ENCODE results near the gene LFNG.

- TF ChIP-seq ZNF839 (CRISPR knock-in tag; IDR thresholded peaks at IDR 0.05; ENCODE audit: borderline replicate concordance): no peak; the same call in 1 of the 2 replicates
- TF ChIP-seq ZNF407 (CRISPR knock-in tag; IDR thresholded peaks at IDR 0.05; ENCODE audit: not compliant biosample characterization): peak; percentile 73
- peak; percentile 19; the same call in 1 of the 2 replicates for TF ChIP-seq ATF7-NPFF (CRISPR knock-in tag; IDR thresholded peaks at IDR 0.05; ENCODE audit: low read depth)
- TF ChIP-seq POLR2A (IDR thresholded peaks at IDR 0.05; ENCODE audit: insufficient read depth in 1 of 2, low read depth in 2 of 2, low read length in 2 of 2): peak; percentile 58 to 91
- no peak for TF ChIP-seq ZNF30 (CRISPR knock-in tag; IDR thresholded peaks at IDR 0.05)
- TF ChIP-seq ZNF597 (CRISPR knock-in tag; IDR thresholded peaks at IDR 0.05): no peak
- no peak for TF ChIP-seq TAF15 (IDR thresholded peaks at IDR 0.05; ENCODE audit: low read depth, low read length, poor library complexity, severe bottlenecking)
- TF ChIP-seq ZNF350 (CRISPR knock-in tag; IDR thresholded peaks at IDR 0.05; ENCODE audit: borderline replicate concordance, low read depth): no peak
- TF ChIP-seq CREB3 (CRISPR knock-in tag; IDR thresholded peaks at IDR 0.05): no peak
- TF ChIP-seq FOXA1 (IDR thresholded peaks at IDR 0.05): no peak
- no peak for TF ChIP-seq FOXA1 (CRISPR knock-in tag; IDR thresholded peaks at IDR 0.05)
- no peak for TF ChIP-seq ZNF589 (CRISPR knock-in tag; conservative IDR thresholded peaks at IDR 0.05)
- no peak; the same call in 1 of the 2 replicates for TF ChIP-seq ZNF225 (CRISPR knock-in tag; IDR thresholded peaks at IDR 0.05)
- TF ChIP-seq CTCF (CRISPR knock-in tag; IDR thresholded peaks at IDR 0.05): peak; percentile 55
These were observed 35.8 kb downstream of the LFNG start, which contains the start of gene BRAT1 for GRCh38 chr7:2555121-2556052.

Measured in HepG2 (cell line).